GM19468 (cell line): ENCODE measurements around the gene TMEM161B.
"Not testable (repeated sequence)": the region's sequence is repeated elsewhere in the genome, so short reads cannot be mapped to it uniquely, and the experiment has no call there.

Experiments used
- ATAC-seq: cut with Tn5 transposase; IDR thresholded peaks from one replicate; pipeline ENCODE4 v1.9.1; 2021; ENCODE audit warnings: mild to moderate bottlenecking, moderate library complexity, moderate number of reproducible peaks; ENCODE audit not compliant: unreplicated experiment; ENCODE audit errors: extremely low read depth

Gene TMEM161B

GRCh38 chr5:88268385-88269184, at the start of gene TMEM161B:
Gene TMEM161B (minus strand): TSS chr5:88268845. CDS start chr5:88268723, 122 bp downstream.
- ATAC-seq, result peak; percentile 100

GRCh38 chr5:88304356-88304755, 35.7 kb upstream of the TMEM161B start:
- ATAC-seq, result no peak

DNA sequence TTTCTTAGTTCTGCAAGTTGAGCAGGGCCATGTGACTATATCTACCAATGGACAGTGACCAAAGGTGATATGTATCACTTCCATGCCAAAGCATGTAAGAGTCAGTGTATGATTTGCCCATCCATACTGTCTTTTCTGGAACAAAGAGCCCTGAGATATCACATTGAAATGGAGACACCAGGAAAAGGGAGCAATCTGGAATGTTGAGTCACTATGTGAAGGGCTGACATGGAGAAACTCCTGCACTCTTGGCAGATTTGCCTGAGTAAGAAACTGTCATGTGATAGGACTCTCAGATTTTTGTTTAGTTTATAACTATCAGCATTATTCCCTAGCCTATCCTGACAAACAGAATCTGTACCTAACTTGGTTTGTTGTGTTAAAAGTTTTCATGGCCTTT, 29.8 kb upstream of the TMEM161B start:
- ATAC-seq, result no peak

DNA sequence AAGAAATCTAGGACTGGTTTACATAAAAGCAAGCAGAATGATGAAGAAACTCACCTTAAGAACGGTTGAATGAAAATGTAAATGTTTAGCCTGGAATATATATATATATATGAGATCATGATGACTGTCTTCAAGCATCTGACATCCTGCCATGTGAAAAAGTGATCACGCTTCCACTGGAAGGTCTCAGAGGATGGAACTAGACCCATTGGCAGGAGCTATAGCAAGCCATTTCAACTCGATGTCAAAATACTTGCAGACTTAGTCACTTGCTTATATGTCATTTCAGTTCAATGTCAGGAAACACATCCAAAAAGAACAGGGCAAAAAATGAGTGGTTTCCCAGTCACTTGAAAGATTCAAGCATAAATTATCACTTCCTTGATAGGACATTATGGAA, 22.2 kb upstream of the TMEM161B start:
- no peak for ATAC-seq

- ATAC-seq, result no peak
Measured at GRCh38 chr5:88288528-88289197, 20.0 kb upstream of the TMEM161B start.

DNA sequence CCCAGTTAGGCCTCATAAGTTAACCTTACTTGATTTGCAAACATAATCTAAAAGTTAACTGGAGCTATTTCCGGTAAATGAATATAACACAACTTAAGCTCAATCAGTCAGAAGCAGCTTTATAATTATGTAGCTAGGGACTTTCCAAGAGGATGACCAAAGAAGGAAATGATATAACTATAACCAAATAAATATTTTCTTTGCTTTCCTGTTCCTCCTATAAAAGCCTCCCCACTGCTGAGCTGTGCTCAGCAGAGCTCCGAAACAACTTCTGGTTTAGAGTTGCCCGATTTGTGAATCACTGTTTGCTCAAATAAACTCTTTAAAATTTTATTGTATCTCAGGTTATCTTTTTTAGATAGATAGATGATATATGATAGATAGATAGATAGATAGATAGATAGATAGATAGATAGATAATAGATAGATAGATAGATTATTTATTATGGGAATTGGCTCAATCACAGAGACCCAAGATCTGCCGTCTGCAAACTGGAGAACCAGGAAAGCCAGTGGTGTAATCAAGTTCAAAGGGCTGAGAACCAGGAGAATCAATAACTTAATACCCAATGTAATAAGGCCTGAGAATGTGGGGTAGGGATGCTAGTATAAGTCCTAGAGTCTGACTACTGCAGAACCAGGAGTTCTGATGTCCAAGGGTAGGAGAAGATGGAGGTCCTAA, 19.3 kb upstream of the TMEM161B start:
- no peak for ATAC-seq

- ATAC-seq, result no peak
Measured at GRCh38 chr5:88287302-88287701, 18.7 kb upstream of the TMEM161B start.

- no peak for ATAC-seq
Measured at GRCh38 chr5:88283690-88284089, 15.0 kb upstream of the TMEM161B start.

DNA sequence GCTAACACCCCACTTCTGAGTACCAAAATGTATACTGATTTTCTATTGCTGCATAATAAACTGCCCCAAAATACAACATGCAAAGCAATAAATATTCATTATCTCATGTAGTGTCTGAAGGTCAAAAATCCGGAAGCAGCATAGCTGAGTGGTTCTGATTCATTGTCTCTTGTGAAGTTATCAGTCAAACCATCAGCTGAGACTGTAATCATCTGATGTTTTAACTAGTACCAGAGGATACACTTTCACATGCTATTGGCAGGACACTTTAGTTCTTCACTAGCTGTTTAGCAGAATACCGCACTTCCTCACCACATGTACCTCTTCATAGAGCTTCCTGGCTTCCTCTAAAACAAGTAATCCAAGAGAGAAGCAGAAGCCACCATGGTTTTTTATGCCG, 12.7 kb upstream of the TMEM161B start:
- ATAC-seq, result no peak

DNA sequence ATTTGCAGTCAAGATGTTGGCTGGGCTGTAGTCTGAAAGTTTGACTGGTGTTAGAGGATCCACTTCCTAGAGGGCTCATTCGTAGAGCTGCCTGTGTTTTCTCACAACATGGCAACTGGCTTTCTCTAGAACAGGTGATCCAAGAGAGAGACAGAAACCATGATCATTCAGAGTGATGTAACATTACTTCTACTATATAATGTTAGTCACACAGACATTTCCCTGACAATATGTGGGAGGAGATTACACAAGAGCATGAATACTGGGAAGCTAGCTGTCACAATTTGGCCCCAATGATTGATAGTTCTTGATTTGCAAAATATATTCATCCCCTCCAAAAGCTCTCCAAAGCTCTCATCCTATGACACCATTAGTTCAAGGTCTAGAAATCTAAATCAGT, 10.9 kb upstream of the TMEM161B start:
- ATAC-seq, result no peak

GRCh38 chr5:88276378-88276777, 7.7 kb upstream of the TMEM161B start:
- ATAC-seq, result no peak

DNA sequence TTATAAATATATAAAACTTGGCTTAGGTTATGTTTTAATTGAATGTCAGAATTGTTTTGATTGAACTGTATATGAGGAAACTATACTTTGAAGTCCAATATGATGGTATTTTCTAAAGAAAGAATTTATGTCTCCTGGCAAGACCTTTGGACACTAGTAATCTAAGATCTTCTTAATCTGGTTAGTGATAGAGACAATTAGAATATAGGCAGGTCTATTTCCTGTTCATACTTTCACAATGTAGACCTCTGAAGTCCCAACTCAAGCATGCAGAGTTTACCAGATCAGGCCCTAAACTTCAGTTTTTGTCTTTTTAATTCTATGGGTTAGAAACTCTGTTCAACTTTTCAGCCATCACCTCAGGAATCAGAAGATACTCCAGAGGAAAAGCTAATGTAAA, 6.9 kb upstream of the TMEM161B start:
- ATAC-seq, result no peak

- ATAC-seq, result no peak
Measured at GRCh38 chr5:88269222-88269771, 652 bp upstream of the TMEM161B start.

GRCh38 chr5:88264565-88264964, 4.1 kb downstream of the TMEM161B start:
- not testable (repeated sequence) for ATAC-seq

GRCh38 chr5:88263349-88263748, 5.3 kb downstream of the TMEM161B start:
- no peak for ATAC-seq

DNA sequence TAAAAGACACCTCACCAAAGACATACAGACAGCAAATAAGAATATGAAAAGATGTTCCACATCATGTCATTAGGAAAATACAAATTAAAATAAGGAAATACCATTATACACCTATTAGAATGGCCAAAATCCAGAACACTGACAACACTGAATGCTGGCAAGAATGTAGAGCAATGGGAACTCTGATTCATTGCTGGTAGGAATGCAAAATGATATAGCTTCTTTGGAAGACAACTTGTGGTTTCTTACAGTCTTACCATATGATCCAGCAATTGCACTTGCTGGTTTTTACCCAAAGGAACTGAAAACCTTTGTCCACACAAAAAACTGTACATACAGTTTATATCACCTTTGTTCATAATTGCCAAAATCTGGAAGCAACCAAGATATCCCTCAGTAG, 6.5 kb downstream of the TMEM161B start:
- ATAC-seq, result no peak

- no peak for ATAC-seq
Measured at GRCh38 chr5:88258636-88259035, 10.0 kb downstream of the TMEM161B start.

- ATAC-seq, result no peak
Measured at GRCh38 chr5:88256872-88257271, 11.8 kb downstream of the TMEM161B start.

DNA sequence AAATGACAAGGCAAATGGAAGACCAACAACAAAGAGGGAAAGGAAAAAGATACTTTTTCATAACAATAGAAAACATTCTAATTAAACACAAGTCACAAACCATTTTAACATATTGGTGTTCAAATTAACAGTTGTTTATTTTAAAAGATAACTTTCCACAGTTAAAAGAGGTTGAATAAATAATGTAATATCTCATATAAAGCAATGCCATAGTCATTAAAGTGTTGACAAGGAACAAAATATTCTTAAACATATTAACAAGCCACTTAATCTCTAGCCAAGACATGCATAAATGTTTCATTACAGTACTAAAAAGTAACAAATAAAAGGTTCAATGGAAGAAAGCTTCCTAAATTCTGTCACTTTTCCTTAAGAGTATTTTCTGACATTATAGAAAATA, 12.6 kb downstream of the TMEM161B start:
- no peak for ATAC-seq

DNA sequence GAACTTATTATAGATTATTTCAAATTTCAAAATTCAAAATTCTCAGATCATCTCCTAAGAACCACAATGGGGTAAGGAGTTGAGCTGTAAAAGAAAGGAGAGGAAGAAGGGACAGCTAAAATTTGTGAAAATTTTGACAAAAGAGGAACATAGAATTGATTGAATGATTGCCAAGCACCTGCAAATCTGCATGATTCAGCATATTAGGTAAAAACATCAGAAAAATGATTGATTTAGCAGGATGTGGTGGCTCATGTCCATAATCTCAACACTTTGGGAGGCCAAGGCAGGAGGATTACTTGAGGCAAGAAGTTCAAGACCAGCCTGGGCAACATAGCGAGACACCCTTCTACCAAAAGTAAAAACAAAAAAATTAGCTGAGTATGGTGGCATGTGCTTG, 14.3 kb downstream of the TMEM161B start:
- no peak for ATAC-seq
